Hypothalamus (tissue), 51 donors: Measurements from ENCODE around the gene MTA2.
"Not testable (repeated sequence)": the region's sequence is repeated elsewhere in the genome, so short reads cannot be mapped to it uniquely, and the experiment has no call there.

Experiments used
- DNase-seq, 51 donors: peaks; one replicate each; lab custom pipeline; 2025; lab: John Stamatoyannopoulos, UW

The MTA2 gene

GRCh38 chr11:62570903-62571302 lies 30.8 kb downstream of the MTA2 start:
- not testable (repeated sequence) for DNase-seq

- no peak for DNase-seq
These were observed 32.1 kb downstream of the MTA2 start for GRCh38 chr11:62569611-62570010.

GRCh38 chr11:62567018-62567633 lies 34.5 kb downstream of the MTA2 start:
- no peak for DNase-seq

- DNase-seq, result no peak
These were observed 35.4 kb downstream of the MTA2 start for GRCh38 chr11:62566247-62566646.

GRCh38 chr11:62565100-62565802 lies 36.4 kb downstream of the MTA2 start:
- DNase-seq, result no peak

- not testable (repeated sequence) for DNase-seq
These were observed 39.9 kb downstream of the MTA2 start for GRCh38 chr11:62561677-62562230.

- DNase-seq, result peak in 17 of 51 donors; percentile 16 to 65 (median 34)
These were observed 41.0 kb downstream of the MTA2 start for GRCh38 chr11:62560566-62561103.

- not testable (repeated sequence) for DNase-seq
These were observed 42.0 kb downstream of the MTA2 start for GRCh38 chr11:62559626-62560025.

GRCh38 chr11:62559204-62559603 lies 42.5 kb downstream of the MTA2 start:
- DNase-seq, result peak in 2 of 51 donors; percentile 22 to 40

GRCh38 chr11:62558669-62559068 lies 43.0 kb downstream of the MTA2 start:
- DNase-seq, result no peak

GRCh38 chr11:62556875-62557631 lies 44.6 kb downstream of the MTA2 start:
- no peak for DNase-seq

- peak in 37 of 51 donors; percentile 21 to 81 (median 63) for DNase-seq
These were observed 45.4 kb downstream of the MTA2 start for GRCh38 chr11:62556108-62556874.

GRCh38 chr11:62555464-62556107 lies 46.1 kb downstream of the MTA2 start:
- peak in 3 of 51 donors; percentile 13 to 21 (median 19) for DNase-seq

GRCh38 chr11:62554387-62555167 lies 47.1 kb downstream of the MTA2 start:
- no peak for DNase-seq

- DNase-seq, result no peak
These were observed 47.8 kb downstream of the MTA2 start for GRCh38 chr11:62553839-62554361.

GRCh38 chr11:62553080-62553838 lies 48.4 kb downstream of the MTA2 start:
- peak in 17 of 51 donors; percentile 23 to 73 (median 40) for DNase-seq

- no peak for DNase-seq
These were observed 49.1 kb downstream of the MTA2 start for GRCh38 chr11:62552485-62553079.
